ENCODE data around the gene SV2C.

DNA sequence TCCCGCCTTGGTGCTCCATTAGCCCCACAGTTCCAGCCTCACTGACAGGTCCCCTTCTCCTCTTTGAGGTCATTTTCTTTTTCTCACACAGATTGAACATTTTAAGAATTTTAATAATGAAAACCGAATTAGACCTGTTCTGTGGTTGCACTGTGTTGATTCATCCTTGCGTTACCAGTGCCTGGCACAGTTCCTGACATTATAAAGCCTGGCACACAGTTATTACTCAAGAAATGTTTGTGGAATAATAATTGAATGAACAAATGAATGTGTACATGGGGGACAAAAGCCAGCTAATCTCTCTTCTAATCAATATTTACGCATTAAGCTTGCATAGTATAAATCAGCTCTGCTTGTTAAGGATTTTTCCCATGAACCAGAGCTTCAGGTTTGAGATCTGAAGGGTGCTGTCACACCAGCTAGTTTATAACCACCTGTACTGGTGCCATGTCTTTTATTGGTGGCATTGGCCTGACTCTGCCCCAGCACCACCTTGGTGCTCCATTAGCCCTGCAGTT lies 80.0 kb downstream of the SV2C start:
- TF ChIP-seq, protein P1, sequence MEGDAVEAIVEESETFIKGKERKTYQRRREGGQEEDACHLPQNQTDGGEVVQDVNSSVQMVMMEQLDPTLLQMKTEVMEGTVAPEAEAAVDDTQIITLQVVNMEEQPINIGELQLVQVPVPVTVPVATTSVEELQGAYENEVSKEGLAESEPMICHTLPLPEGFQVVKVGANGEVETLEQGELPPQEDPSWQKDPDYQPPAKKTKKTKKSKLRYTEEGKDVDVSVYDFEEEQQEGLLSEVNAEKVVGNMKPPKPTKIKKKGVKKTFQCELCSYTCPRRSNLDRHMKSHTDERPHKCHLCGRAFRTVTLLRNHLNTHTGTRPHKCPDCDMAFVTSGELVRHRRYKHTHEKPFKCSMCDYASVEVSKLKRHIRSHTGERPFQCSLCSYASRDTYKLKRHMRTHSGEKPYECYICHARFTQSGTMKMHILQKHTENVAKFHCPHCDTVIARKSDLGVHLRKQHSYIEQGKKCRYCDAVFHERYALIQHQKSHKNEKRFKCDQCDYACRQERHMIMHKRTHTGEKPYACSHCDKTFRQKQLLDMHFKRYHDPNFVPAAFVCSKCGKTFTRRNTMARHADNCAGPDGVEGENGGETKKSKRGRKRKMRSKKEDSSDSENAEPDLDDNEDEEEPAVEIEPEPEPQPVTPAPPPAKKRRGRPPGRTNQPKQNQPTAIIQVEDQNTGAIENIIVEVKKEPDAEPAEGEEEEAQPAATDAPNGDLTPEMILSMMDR (IDR thresholded peaks at IDR 0.05): no peak
- TF ChIP-seq POLR2A (IDR thresholded peaks at IDR 0.05): no peak

Measured in testis (tissue), 2 donors.